GM23338 (cell line): ENCODE results near the gene IL18BP. TPM values are rescaled to one million over a fixed set of nuclear protein-coding genes. Genes with fewer than 3 reads are reported as not detected.

Experiments used
- ATAC-seq: fragments of 200-7000 bp; cut with Tn5 transposase; 3 replicates; pipeline ENCODE4 v1.9.1; 2020
- DNase-seq: peaks from one replicate; pipeline ENCODE4 v3.0.0-alpha.2; 2015; ENCODE audit warnings: low spot score
- H2AFZ ChIP-seq: fragments of 200-600 bp; sonication (generic); 2 replicates; pipeline ENCODE4 v1.8.0; 2016; ENCODE audit warnings: antibody characterized with exemption, mild to moderate bottlenecking, moderate library complexity
- H3F3A ChIP-seq: fragments of 200-600 bp; sonication (generic); replicated peaks from 2 replicates; pipeline ENCODE4 v1.8.0; 2017; ENCODE audit warnings: antibody characterized with exemption, mixed run types, low read depth
- H3K27ac ChIP-seq: fragments of 200-600 bp; sonication (generic); 2 replicates; pipeline ENCODE4 v1.6.1; 2016; ENCODE audit warnings: low read depth
- H3K27me3 ChIP-seq: fragments of 200-600 bp; sonication (generic); 2 replicates; pipeline ENCODE4 v1.8.0; 2016; ENCODE audit warnings: mild to moderate bottlenecking, mixed run types, moderate library complexity; ENCODE audit not compliant: insufficient read depth
- H3K36me3 ChIP-seq: fragments of 200-600 bp; sonication (generic); 2 replicates; pipeline ENCODE4 v1.8.0; 2016; ENCODE audit warnings: mild to moderate bottlenecking; ENCODE audit not compliant: insufficient read depth
- H3K4me1 ChIP-seq: fragments of 200-600 bp; sonication (generic); 2 replicates; pipeline ENCODE4 v1.8.0; 2016; ENCODE audit warnings: mild to moderate bottlenecking, moderate library complexity; ENCODE audit not compliant: insufficient read depth
- H3K4me2 ChIP-seq: fragments of 200-600 bp; sonication (generic); 2 replicates; pipeline ENCODE4 v1.7.1; 2017; ENCODE audit warnings: mixed run types
- H3K4me3 ChIP-seq: fragments of 200-600 bp; sonication (generic); 2 replicates; pipeline ENCODE4 v1.6.1; 2016; ENCODE audit warnings: mixed run types
- H3K79me2 ChIP-seq: fragments of 200-600 bp; sonication (generic); replicated peaks from 2 replicates; pipeline ENCODE4 v1.8.0; 2017; ENCODE audit warnings: mild to moderate bottlenecking; ENCODE audit not compliant: insufficient read depth
- H3K9me2 ChIP-seq: fragments of 200-600 bp; sonication (generic); 2 replicates; pipeline ENCODE4 v1.8.0; 2017; ENCODE audit not compliant: insufficient read depth
- H4K20me1 ChIP-seq: fragments of 200-600 bp; sonication (generic); replicated peaks from 2 replicates; pipeline ENCODE4 v1.8.0; 2017; ENCODE audit warnings: mild to moderate bottlenecking; ENCODE audit not compliant: insufficient read depth
- H3K27ac Mint-ChIP-seq: 2 replicates; pipeline ENCODE4 v1.8.0; 2020; ENCODE audit warnings: inconsistent platforms, mild to moderate bottlenecking, moderate library complexity, mixed read lengths
- H3K27me3 Mint-ChIP-seq: 3 replicates; pipeline ENCODE4 v1.8.0; 2022; ENCODE audit warnings: low read depth, mild to moderate bottlenecking, moderate library complexity, mixed read lengths, inconsistent platforms; ENCODE audit not compliant: insufficient read depth, poor library complexity
- H3K36me3 Mint-ChIP-seq: 3 replicates; pipeline ENCODE4 v1.8.0; 2021; ENCODE audit warnings: low read depth, mild to moderate bottlenecking, inconsistent platforms, moderate library complexity, mixed read lengths
- H3K4me1 Mint-ChIP-seq: 3 replicates; pipeline ENCODE4 v1.8.0; 2020; ENCODE audit warnings: mild to moderate bottlenecking, inconsistent platforms, mixed read lengths
- H3K4me3 Mint-ChIP-seq: 3 replicates; pipeline ENCODE4 v1.8.0; 2021; ENCODE audit warnings: moderate library complexity, mild to moderate bottlenecking, inconsistent platforms, mixed read lengths
- H3K9me3 Mint-ChIP-seq: 3 replicates; pipeline ENCODE4 v1.8.0; 2020; ENCODE audit warnings: moderate library complexity, mild to moderate bottlenecking, inconsistent platforms, mixed read lengths
- EZH2 ChIP-seq: fragments of 200-600 bp; sonication (generic); IDR thresholded peaks from one replicate; pipeline ENCODE4 v1.8.0; 2017; ENCODE audit warnings: antibody characterized with exemption, mild to moderate bottlenecking, low read depth; ENCODE audit not compliant: unreplicated experiment
- EZH2phosphoT487 ChIP-seq: fragments of 200-600 bp; sonication (generic); IDR thresholded peaks from one replicate; pipeline ENCODE4 v1.8.1; 2018; ENCODE audit warnings: antibody characterized with exemption; ENCODE audit not compliant: unreplicated experiment
- JUNB ChIP-seq: IDR thresholded peaks from one replicate; pipeline ENCODE4 v1.6.1; 2016; ENCODE audit warnings: antibody characterized with exemption; ENCODE audit not compliant: unreplicated experiment
- POLR2AphosphoS5 ChIP-seq: IDR thresholded peaks from 2 replicates; pipeline ENCODE4 v1.6.1; 2016; ENCODE audit warnings: antibody characterized with exemption, low read depth
- STAT1 ChIP-seq: IDR thresholded peaks from one replicate; pipeline ENCODE4 v1.6.1; 2016; ENCODE audit warnings: antibody characterized with exemption; ENCODE audit not compliant: unreplicated experiment
- polyA plus RNA-seq: library from polyadenylated mRNA; unstranded; fragments of >200 nt; fragmentation: Nextera tagmentation; extraction: Ambion mirVana; gene quantifications from 2 replicates; pipeline ENCODE4 v1.2.1, GENCODE V29; 2016
- total RNA-seq: library from RNA; depleted of rRNA; stranded (reverse); fragments of >200 nt; shearing (Covaris generic); gene quantifications from 2 replicates; pipeline ENCODE4 v1.2.3, GENCODE V29; 2014
- TF ChIP-seq, protein P1 (sequence below), 2 experiments: fragments of 200-600 bp in 1 of 2; sonication (generic) in 1 of 2; conservative IDR thresholded peaks; 2 replicates each; pipeline versions ENCODE4 v1.5.1 to v1.6.1; 2016 to 2017; ENCODE audit warnings: antibody characterized with exemption in 2 of 2, low read depth in 2 of 2, mild to moderate bottlenecking in 2 of 2, moderate library complexity in 1 of 2
- TF ChIP-seq, protein P2 (sequence below): IDR thresholded peaks from 2 replicates; pipeline ENCODE4 v1.6.1; 2016; ENCODE audit warnings: antibody characterized with exemption
- TF ChIP-seq, protein P3 (sequence below): fragments of 250-450 bp; sonication (Bioruptor Pico); IDR thresholded peaks from 2 replicates; pipeline ENCODE4 v1.5.0; 2020; ENCODE audit warnings: mild to moderate bottlenecking, moderate library complexity

IL18BP gene
- total and polyA plus RNA-seq, 2 experiments from 2014 or later = 3.8 to 11.2 TPM

DNA sequence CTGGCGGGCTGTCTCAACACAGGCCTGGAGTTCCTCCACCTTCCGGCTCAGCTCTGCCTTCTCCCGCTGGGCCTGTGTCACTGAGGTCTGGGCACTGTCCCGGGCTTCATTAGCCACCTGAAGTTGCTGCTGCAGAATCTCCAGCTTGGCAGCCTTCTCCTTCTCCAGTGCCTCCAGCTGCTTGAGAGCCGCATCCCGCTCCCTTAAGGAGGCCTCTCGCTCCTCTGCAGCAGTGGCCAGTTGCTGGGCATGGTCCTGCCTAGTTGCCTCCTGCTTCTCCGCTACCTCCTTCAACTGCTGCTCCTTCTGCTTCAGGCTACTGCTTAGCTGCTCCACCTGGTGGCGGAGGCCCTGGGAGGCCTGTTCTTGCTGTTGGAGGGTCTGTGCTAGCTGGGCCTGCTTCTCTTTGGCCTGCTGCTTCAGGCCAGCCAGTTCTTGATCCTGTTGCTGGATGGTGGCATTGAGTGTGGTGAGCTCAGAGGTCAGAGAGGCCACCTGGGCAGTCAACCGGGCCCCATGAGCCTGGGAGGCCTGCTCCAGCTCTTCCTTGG, 16.9 kb downstream of the IL18BP start:
- Mint-ChIP-seq H3K27ac (no peak overlapping the region), H3K9me3 (no peaks in the 10 kb centered on the region), H3K4me1 (no peaks in the 10 kb centered on the region; the same call in 2 of the 3 replicates), H3K4me3 (no peak overlapping the region), H3K36me3 (peaks cover 95% of the 10 kb centered on the region), H3K27me3 (peaks cover 18% of the 10 kb centered on the region)
- DNase-seq (peak; percentile 50), ATAC-seq (peak; percentile 69)
- Histone ChIP-seq H3F3A (no peaks in the 10 kb centered on the region), H3K9me2 (no peaks in the 10 kb centered on the region), H4K20me1 (peaks cover 12% of the 10 kb centered on the region), H3K27ac (no peak overlapping the region), H2AFZ (no peak overlapping the region), H3K4me2 (no peak overlapping the region), H3K4me3 (no peak overlapping the region), H3K4me1 (no peaks in the 10 kb centered on the region), H3K36me3 (peaks cover 33% of the 10 kb centered on the region), H3K79me2 (no peaks in the 10 kb centered on the region), H3K27me3 (no peaks in the 10 kb centered on the region)
- TF ChIP-seq, protein P1, sequence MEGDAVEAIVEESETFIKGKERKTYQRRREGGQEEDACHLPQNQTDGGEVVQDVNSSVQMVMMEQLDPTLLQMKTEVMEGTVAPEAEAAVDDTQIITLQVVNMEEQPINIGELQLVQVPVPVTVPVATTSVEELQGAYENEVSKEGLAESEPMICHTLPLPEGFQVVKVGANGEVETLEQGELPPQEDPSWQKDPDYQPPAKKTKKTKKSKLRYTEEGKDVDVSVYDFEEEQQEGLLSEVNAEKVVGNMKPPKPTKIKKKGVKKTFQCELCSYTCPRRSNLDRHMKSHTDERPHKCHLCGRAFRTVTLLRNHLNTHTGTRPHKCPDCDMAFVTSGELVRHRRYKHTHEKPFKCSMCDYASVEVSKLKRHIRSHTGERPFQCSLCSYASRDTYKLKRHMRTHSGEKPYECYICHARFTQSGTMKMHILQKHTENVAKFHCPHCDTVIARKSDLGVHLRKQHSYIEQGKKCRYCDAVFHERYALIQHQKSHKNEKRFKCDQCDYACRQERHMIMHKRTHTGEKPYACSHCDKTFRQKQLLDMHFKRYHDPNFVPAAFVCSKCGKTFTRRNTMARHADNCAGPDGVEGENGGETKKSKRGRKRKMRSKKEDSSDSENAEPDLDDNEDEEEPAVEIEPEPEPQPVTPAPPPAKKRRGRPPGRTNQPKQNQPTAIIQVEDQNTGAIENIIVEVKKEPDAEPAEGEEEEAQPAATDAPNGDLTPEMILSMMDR (conservative IDR thresholded peaks at IDR 0.05; ENCODE audit: low read depth in 2 of 2) = peak; percentile 49 to 69
- TF ChIP-seq, protein P2, sequence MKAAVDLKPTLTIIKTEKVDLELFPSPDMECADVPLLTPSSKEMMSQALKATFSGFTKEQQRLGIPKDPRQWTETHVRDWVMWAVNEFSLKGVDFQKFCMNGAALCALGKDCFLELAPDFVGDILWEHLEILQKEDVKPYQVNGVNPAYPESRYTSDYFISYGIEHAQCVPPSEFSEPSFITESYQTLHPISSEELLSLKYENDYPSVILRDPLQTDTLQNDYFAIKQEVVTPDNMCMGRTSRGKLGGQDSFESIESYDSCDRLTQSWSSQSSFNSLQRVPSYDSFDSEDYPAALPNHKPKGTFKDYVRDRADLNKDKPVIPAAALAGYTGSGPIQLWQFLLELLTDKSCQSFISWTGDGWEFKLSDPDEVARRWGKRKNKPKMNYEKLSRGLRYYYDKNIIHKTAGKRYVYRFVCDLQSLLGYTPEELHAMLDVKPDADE = no peak

DNA sequence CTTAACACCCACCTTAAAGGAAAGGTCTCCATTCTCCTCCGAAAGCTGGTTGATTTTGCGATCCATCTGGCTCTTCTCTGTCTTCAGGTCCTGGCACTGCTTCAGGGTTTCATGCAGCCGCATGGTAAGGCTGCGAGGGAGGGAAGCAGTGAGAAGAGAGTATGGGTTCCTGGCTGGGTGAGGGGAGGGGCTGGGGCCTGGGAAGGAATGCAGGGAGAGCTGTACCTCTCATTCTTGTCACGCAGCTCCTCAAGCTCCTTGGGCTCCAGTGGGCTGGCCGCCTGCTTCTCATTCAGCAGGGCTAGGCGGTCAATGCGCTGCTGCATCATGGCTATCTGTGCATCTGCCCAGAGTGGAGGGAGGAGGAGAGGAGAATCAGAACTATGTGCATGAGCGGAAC, 19.5 kb downstream of the IL18BP start:
- Mint-ChIP-seq H3K27ac (no peak overlapping the region), H3K27me3 (peaks cover 16% of the 10 kb centered on the region), H3K36me3 (peaks cover 92% of the 10 kb centered on the region), H3K4me3 (no peak overlapping the region), H3K4me1 (no peaks in the 10 kb centered on the region; the same call in 2 of the 3 replicates), H3K9me3 (no peaks in the 10 kb centered on the region)
- no peaks in the 10 kb centered on the region for H3K9me2 ChIP-seq
- no peak overlapping the region for H3K27ac ChIP-seq
- peaks cover 4% of the 10 kb centered on the region; the same call in 1 of the 2 replicates for H4K20me1 ChIP-seq
- no peak overlapping the region for H3K4me2 ChIP-seq
- no peaks in the 10 kb centered on the region for H3K79me2 ChIP-seq
- ATAC-seq (no peak), DNase-seq (no peak)
- H2AFZ ChIP-seq = no peak overlapping the region
- no peaks in the 10 kb centered on the region for H3F3A ChIP-seq
- peaks cover 42% of the 10 kb centered on the region for H3K36me3 ChIP-seq
- no peaks in the 10 kb centered on the region for H3K4me1 ChIP-seq
- no peak overlapping the region for H3K4me3 ChIP-seq
- H3K27me3 ChIP-seq = no peaks in the 10 kb centered on the region
- TF ChIP-seq JUNB (no peak), STAT1 (no peak), POLR2AphosphoS5 (no peak), EZH2 (no peak), EZH2phosphoT487 (no peak)
- TF ChIP-seq, protein P1 (conservative IDR thresholded peaks at IDR 0.05; ENCODE audit: low read depth in 2 of 2) = no peak
- TF ChIP-seq, protein P3, sequence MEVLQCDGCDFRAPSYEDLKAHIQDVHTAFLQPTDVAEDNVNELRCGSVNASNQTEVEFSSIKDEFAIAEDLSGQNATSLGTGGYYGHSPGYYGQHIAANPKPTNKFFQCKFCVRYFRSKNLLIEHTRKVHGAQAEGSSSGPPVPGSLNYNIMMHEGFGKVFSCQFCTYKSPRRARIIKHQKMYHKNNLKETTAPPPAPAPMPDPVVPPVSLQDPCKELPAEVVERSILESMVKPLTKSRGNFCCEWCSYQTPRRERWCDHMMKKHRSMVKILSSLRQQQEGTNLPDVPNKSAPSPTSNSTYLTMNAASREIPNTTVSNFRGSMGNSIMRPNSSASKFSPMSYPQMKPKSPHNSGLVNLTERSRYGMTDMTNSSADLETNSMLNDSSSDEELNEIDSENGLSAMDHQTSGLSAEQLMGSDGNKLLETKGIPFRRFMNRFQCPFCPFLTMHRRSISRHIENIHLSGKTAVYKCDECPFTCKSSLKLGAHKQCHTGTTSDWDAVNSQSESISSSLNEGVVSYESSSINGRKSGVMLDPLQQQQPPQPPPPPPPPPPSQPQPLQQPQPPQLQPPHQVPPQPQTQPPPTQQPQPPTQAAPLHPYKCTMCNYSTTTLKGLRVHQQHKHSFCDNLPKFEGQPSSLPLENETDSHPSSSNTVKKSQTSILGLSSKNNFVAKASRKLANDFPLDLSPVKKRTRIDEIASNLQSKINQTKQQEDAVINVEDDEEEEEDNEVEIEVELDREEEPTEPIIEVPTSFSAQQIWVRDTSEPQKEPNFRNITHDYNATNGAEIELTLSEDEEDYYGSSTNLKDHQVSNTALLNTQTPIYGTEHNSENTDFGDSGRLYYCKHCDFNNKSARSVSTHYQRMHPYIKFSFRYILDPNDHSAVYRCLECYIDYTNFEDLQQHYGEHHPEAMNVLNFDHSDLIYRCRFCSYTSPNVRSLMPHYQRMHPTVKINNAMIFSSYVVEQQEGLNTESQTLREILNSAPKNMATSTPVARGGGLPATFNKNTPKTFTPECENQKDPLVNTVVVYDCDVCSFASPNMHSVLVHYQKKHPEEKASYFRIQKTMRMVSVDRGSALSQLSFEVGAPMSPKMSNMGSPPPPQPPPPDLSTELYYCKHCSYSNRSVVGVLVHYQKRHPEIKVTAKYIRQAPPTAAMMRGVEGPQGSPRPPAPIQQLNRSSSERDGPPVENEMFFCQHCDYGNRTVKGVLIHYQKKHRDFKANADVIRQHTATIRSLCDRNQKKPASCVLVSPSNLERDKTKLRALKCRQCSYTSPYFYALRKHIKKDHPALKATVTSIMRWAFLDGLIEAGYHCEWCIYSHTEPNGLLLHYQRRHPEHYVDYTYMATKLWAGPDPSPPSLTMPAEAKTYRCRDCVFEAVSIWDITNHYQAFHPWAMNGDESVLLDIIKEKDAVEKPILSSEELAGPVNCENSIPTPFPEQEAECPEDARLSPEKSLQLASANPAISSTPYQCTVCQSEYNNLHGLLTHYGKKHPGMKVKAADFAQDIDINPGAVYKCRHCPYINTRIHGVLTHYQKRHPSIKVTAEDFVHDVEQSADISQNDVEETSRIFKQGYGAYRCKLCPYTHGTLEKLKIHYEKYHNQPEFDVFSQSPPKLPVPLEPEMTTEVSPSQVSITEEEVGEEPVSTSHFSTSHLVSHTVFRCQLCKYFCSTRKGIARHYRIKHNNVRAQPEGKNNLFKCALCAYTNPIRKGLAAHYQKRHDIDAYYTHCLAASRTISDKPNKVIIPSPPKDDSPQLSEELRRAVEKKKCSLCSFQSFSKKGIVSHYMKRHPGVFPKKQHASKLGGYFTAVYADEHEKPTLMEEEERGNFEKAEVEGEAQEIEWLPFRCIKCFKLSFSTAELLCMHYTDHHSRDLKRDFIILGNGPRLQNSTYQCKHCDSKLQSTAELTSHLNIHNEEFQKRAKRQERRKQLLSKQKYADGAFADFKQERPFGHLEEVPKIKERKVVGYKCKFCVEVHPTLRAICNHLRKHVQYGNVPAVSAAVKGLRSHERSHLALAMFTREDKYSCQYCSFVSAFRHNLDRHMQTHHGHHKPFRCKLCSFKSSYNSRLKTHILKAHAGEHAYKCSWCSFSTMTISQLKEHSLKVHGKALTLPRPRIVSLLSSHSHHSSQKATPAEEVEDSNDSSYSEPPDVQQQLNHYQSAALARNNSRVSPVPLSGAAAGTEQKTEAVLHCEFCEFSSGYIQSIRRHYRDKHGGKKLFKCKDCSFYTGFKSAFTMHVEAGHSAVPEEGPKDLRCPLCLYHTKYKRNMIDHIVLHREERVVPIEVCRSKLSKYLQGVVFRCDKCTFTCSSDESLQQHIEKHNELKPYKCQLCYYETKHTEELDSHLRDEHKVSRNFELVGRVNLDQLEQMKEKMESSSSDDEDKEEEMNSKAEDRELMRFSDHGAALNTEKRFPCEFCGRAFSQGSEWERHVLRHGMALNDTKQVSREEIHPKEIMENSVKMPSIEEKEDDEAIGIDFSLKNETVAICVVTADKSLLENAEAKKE = no peak
- TF ChIP-seq, protein P2 = no peak
